Uterus (tissue), 2 donors: Measurements from ENCODE around the gene TLR8.

Source experiments
- CTCF ChIP-seq, 4 experiments: fragments of 200-600 bp in 2 of 4; fragments of 450-650 bp in 2 of 4; sonication (generic) in 2 of 4; IDR thresholded peaks; one replicate each; pipeline ENCODE4 v1.5.1; 2016 to 2019; ENCODE audit warnings: antibody characterized with exemption in 4 of 4, mild to moderate bottlenecking in 2 of 4, moderate library complexity in 1 of 4
- POLR2A ChIP-seq, 2 donors: fragments of 450-650 bp; IDR thresholded peaks; one replicate each; pipeline ENCODE4 v1.6.1; 2016; ENCODE audit warnings: antibody characterized with exemption in 2 of 2, mild to moderate bottlenecking in 1 of 2, moderate library complexity in 1 of 2

- no peak for TF ChIP-seq POLR2A (IDR thresholded peaks at IDR 0.05)
- TF ChIP-seq CTCF (IDR thresholded peaks at IDR 0.05), result no peak
Observed at GRCh38 chrX:12896935-12897334, 9.5 kb upstream of the TLR8 start.
